Muscle layer of colon (tissue), 2 donors: ENCODE results near the gene HIPK2.

Experiments used
- H3K27ac ChIP-seq: one replicate; pipeline ENCODE4 v1.7.0; 2013; ENCODE audit warnings: low read depth, mild to moderate bottlenecking, low read length, moderate library complexity
- H3K27me3 ChIP-seq, 2 donors: one replicate each; pipeline ENCODE4 v1.7.0; 2013; ENCODE audit warnings: low read length in 2 of 2, mild to moderate bottlenecking in 2 of 2; ENCODE audit not compliant: insufficient read depth in 2 of 2, control insufficient read depth in 1 of 2
- H3K36me3 ChIP-seq: one replicate; pipeline ENCODE4 v1.7.0; 2013; ENCODE audit warnings: mild to moderate bottlenecking, low read length; ENCODE audit not compliant: insufficient read depth
- H3K4me1 ChIP-seq: one replicate; pipeline ENCODE4 v1.7.0; 2013; ENCODE audit warnings: mild to moderate bottlenecking, low read length; ENCODE audit not compliant: insufficient read depth
- H3K4me3 ChIP-seq, 2 donors: one replicate each; pipeline ENCODE4 v1.7.0; 2013; ENCODE audit warnings: low read length in 2 of 2, low read depth in 1 of 2, mild to moderate bottlenecking in 1 of 2, moderate library complexity in 1 of 2
- H3K9ac ChIP-seq: one replicate; pipeline ENCODE4 v1.7.0; 2013; ENCODE audit warnings: low read length
- H3K9me3 ChIP-seq: one replicate; pipeline ENCODE4 v1.7.0; 2013; ENCODE audit warnings: mild to moderate bottlenecking, low read length
- donor health status: abdominal sarcoma.
- donor health status: Adenocarcinoma of cecum.

The HIPK2 gene

GRCh38 chr7:139541600-139542307 is 236.0 kb downstream of the HIPK2 start:
- Histone ChIP-seq H3K9me3 (no peaks in the 10 kb centered on the region), H3K4me1 (no peaks in the 10 kb centered on the region), H3K36me3 (no peaks in the 10 kb centered on the region), H3K27ac (no peak overlapping the region), H3K4me3 (no peak overlapping the region), H3K27me3 (no peaks in the 10 kb centered on the region), H3K9ac (no peak overlapping the region)

- no peak overlapping the region for H3K4me3 ChIP-seq
- H3K4me1 ChIP-seq: no peaks in the 10 kb centered on the region
- no peaks in the 10 kb centered on the region for H3K27me3 ChIP-seq
- H3K36me3 ChIP-seq: no peaks in the 10 kb centered on the region
- no peaks in the 10 kb centered on the region for H3K9me3 ChIP-seq
- H3K27ac ChIP-seq: no peak overlapping the region
- H3K9ac ChIP-seq: no peak overlapping the region
Measured at GRCh38 chr7:139540203-139540602, 237.6 kb downstream of the HIPK2 start.

GRCh38 chr7:139538881-139539635 is 238.7 kb downstream of the HIPK2 start:
- H3K36me3 ChIP-seq: no peaks in the 10 kb centered on the region
- H3K4me3 ChIP-seq: no peak overlapping the region
- no peaks in the 10 kb centered on the region for H3K27me3 ChIP-seq
- H3K27ac ChIP-seq: no peak overlapping the region
- no peaks in the 10 kb centered on the region for H3K4me1 ChIP-seq
- H3K9me3 ChIP-seq: no peaks in the 10 kb centered on the region
- no peak overlapping the region for H3K9ac ChIP-seq

- Histone ChIP-seq H3K9me3 (no peaks in the 10 kb centered on the region), H3K4me1 (no peaks in the 10 kb centered on the region), H3K27me3 (no peaks in the 10 kb centered on the region), H3K4me3 (no peak overlapping the region), H3K36me3 (no peaks in the 10 kb centered on the region), H3K9ac (no peak overlapping the region), H3K27ac (no peak overlapping the region)
Measured at GRCh38 chr7:139536152-139536551, 241.6 kb downstream of the HIPK2 start.

- Histone ChIP-seq H3K27ac (no peak overlapping the region), H3K27me3 (no peaks in the 10 kb centered on the region), H3K4me1 (no peaks in the 10 kb centered on the region), H3K9ac (no peak overlapping the region), H3K9me3 (no peaks in the 10 kb centered on the region), H3K36me3 (no peaks in the 10 kb centered on the region), H3K4me3 (no peak overlapping the region)
Measured at GRCh38 chr7:139534966-139535651, 242.7 kb downstream of the HIPK2 start.

- Histone ChIP-seq H3K4me1 (no peaks in the 10 kb centered on the region), H3K4me3 (no peak overlapping the region), H3K27me3 (no peaks in the 10 kb centered on the region), H3K9ac (no peak overlapping the region), H3K27ac (no peak overlapping the region), H3K9me3 (no peaks in the 10 kb centered on the region), H3K36me3 (no peaks in the 10 kb centered on the region)
Measured at GRCh38 chr7:139534096-139534495, 243.7 kb downstream of the HIPK2 start.

- no peak overlapping the region for H3K4me3 ChIP-seq
- H3K9ac ChIP-seq: no peak overlapping the region
- H3K4me1 ChIP-seq: no peaks in the 10 kb centered on the region
- H3K27me3 ChIP-seq: no peaks in the 10 kb centered on the region
- no peak overlapping the region for H3K27ac ChIP-seq
- no peaks in the 10 kb centered on the region for H3K9me3 ChIP-seq
- no peaks in the 10 kb centered on the region for H3K36me3 ChIP-seq
Measured at GRCh38 chr7:139532636-139533155, 245.1 kb downstream of the HIPK2 start.

GRCh38 chr7:139531094-139531493 is 246.7 kb downstream of the HIPK2 start:
- H3K4me1 ChIP-seq: no peaks in the 10 kb centered on the region
- no peak overlapping the region for H3K27ac ChIP-seq
- no peaks in the 10 kb centered on the region for H3K27me3 ChIP-seq
- H3K9ac ChIP-seq: no peak overlapping the region
- no peak overlapping the region for H3K4me3 ChIP-seq
- H3K9me3 ChIP-seq: no peaks in the 10 kb centered on the region
- H3K36me3 ChIP-seq: no peaks in the 10 kb centered on the region

- Histone ChIP-seq H3K36me3 (no peaks in the 10 kb centered on the region), H3K9ac (no peak overlapping the region), H3K4me1 (no peaks in the 10 kb centered on the region), H3K27ac (no peak overlapping the region), H3K9me3 (no peaks in the 10 kb centered on the region), H3K27me3 (peaks cover 2 to 12% of the 10 kb centered on the region in 2 donors), H3K4me3 (no peak overlapping the region)
Measured at GRCh38 chr7:139526578-139527544, 250.9 kb downstream of the HIPK2 start.

- Histone ChIP-seq H3K36me3 (no peaks in the 10 kb centered on the region), H3K9ac (no peak overlapping the region), H3K27ac (no peak overlapping the region), H3K27me3 (peaks cover 4 to 20% of the 10 kb centered on the region in 2 donors), H3K4me1 (no peaks in the 10 kb centered on the region), H3K9me3 (no peaks in the 10 kb centered on the region), H3K4me3 (no peak overlapping the region)
Measured at GRCh38 chr7:139525750-139526149, 252.0 kb downstream of the HIPK2 start.
